ENCODE measurements around the gene NEK7. TPM values are rescaled to one million over a fixed set of nuclear protein-coding genes. Genes with fewer than 3 reads are reported as not detected.

NEK7 gene
- total RNA-seq, 4 donors from 2014 or later: 123 to 219 (median 141) TPM

DNA sequence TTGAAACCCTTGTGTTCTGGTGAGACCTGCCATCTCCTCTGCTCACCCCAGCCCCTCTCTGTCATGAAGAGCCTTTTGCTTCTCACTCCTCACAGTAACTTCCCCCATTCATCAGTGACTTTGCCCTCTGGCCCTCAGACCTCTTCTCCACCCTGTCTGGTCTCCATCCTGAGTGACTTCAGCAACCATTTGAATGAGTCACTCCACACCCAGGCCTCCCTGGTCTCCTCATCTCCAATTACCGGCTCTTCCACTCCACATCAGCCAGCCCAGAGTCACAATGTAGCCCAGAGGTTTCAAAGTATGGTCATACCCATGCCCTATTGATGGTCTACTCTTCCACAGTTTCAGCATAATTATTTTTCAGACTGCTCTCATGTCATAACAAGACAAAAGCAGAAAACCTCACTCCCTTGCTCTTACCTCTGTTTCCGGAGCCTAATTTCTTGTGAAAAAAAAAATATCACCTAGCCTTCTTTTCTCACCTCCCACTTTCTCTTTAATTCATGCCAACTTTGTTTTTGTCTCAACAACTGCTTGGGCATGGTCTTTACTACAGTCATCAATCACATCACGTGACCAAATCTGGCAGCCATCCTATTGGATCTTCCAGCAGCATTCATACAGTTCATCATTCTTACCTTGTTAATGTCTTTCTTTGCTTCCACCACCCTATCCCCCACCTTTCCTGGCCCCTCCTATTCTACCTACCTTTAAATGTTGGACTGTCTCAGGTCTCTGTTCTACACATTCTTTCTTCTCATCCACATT, 35.6 kb upstream of the NEK7 start:
- Histone ChIP-seq H3K27me3 (no peaks in the 10 kb centered on the region), H3K36me3 (no peaks in the 10 kb centered on the region), H3K4me1 (peaks cover 0 to 14% (median 0%) of the 10 kb centered on the region in 4 donors), H3K9me3 (no peaks in the 10 kb centered on the region), H3K4me3 (no peak overlapping the region), H3K27ac (no peak overlapping the region)
- TF ChIP-seq EP300 (IDR thresholded peaks at IDR 0.05) (no peak), POLR2A (IDR thresholded peaks at IDR 0.05) (no peak)
- TF ChIP-seq, protein P1, sequence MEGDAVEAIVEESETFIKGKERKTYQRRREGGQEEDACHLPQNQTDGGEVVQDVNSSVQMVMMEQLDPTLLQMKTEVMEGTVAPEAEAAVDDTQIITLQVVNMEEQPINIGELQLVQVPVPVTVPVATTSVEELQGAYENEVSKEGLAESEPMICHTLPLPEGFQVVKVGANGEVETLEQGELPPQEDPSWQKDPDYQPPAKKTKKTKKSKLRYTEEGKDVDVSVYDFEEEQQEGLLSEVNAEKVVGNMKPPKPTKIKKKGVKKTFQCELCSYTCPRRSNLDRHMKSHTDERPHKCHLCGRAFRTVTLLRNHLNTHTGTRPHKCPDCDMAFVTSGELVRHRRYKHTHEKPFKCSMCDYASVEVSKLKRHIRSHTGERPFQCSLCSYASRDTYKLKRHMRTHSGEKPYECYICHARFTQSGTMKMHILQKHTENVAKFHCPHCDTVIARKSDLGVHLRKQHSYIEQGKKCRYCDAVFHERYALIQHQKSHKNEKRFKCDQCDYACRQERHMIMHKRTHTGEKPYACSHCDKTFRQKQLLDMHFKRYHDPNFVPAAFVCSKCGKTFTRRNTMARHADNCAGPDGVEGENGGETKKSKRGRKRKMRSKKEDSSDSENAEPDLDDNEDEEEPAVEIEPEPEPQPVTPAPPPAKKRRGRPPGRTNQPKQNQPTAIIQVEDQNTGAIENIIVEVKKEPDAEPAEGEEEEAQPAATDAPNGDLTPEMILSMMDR (IDR thresholded peaks at IDR 0.05): no peak
- DNase-seq (ENCODE audit: low spot score in 2 of 2): no peak
- WGBS, 2 donors: 87 to 89% methylated on average over 3 of the region's 3 CpGs

DNA sequence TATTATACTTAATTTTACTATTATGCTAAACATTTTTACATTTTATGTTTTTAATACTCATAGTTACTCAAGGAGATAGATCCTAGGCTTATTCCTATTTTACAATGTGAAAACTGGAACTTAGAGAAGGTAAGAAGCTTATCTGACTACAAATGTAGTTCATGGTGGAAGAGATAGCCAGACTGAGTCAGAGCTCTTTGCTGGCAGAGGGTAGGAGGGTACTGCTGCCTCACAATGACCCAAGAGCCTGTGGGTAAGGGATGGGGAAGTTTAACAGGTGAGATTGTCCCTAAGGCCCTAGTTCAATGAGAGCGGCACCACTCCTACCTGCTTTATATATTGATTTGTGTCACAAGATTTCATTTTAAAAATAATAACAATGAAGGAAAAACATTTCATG, 34.1 kb upstream of the NEK7 start:
- H3K4me1 ChIP-seq: peaks cover 0 to 16% (median 0%) of the 10 kb centered on the region in 4 donors
- H3K27ac ChIP-seq: no peak overlapping the region
- TF ChIP-seq, protein P1 (IDR thresholded peaks at IDR 0.05): no peak
- TF ChIP-seq EP300 (IDR thresholded peaks at IDR 0.05): no peak
- TF ChIP-seq POLR2A (IDR thresholded peaks at IDR 0.05): no peak
- H3K36me3 ChIP-seq: no peaks in the 10 kb centered on the region
- H3K27me3 ChIP-seq: no peaks in the 10 kb centered on the region
- H3K9me3 ChIP-seq: no peaks in the 10 kb centered on the region
- DNase-seq (ENCODE audit: low spot score in 2 of 2): no peak
- no peak overlapping the region for H3K4me3 ChIP-seq
- 94 to 97% methylated on average over 1 of the region's 1 CpG for WGBS, 2 donors

DNA sequence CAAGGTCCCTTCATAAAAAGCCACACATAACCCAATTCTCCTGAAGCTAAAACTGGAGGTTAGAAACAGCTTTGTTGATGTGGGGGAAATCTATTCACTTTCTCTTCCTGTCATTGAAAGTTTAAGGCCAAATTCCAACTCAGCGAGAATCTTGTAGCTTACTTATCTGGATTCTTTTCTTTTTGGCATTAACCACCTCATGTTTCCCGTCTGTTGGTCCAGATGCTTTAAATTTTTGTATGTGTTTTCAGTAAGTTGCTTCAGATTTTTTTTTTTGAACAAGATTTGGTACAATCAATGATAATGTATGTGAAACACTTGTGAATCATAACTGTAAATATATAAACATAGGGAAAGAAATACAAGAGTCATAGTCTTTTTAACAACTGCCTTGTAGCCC, 33.7 kb upstream of the NEK7 start:
- Histone ChIP-seq H3K4me3 (no peak overlapping the region), H3K36me3 (no peaks in the 10 kb centered on the region), H3K27ac (no peak overlapping the region), H3K4me1 (peaks cover 0 to 12% (median 0%) of the 10 kb centered on the region in 4 donors), H3K27me3 (no peaks in the 10 kb centered on the region), H3K9me3 (no peaks in the 10 kb centered on the region)
- WGBS, 2 donors: 39 to 45% methylated on average over 2 of the region's 2 CpGs
- no peak for DNase-seq (ENCODE audit: low spot score in 2 of 2)
- TF ChIP-seq, protein P1 (IDR thresholded peaks at IDR 0.05): no peak
- TF ChIP-seq POLR2A (IDR thresholded peaks at IDR 0.05): no peak
- TF ChIP-seq EP300 (IDR thresholded peaks at IDR 0.05): no peak

DNA sequence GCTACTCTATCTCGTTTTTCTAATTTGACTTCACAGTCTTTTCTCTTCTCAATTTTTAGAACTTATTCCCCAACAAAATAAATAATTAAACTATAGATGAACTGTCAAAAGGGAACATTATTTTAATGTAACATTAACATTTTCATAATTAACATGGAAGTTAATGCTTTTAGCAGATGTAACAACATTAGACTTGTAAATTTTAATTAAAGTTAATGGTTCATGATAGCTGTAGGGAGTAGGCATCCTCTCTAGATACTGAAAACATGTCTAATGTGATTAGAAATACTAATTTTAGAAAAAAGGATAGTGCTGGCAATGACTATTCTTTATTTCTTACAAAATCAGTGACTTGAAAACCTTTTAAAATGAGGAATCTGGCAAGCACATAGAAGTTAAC, 32.1 kb upstream of the NEK7 start:
- H3K4me3 ChIP-seq: no peak overlapping the region
- no peaks in the 10 kb centered on the region for H3K36me3 ChIP-seq
- DNase-seq (ENCODE audit: low spot score in 2 of 2): no peak
- TF ChIP-seq, protein P1 (IDR thresholded peaks at IDR 0.05): no peak
- TF ChIP-seq POLR2A (IDR thresholded peaks at IDR 0.05) (no peak), EP300 (IDR thresholded peaks at IDR 0.05) (no peak)
- H3K27me3 ChIP-seq: no peaks in the 10 kb centered on the region
- H3K9me3 ChIP-seq: no peaks in the 10 kb centered on the region
- peaks cover 0 to 8% (median 0%) of the 10 kb centered on the region in 4 donors for H3K4me1 ChIP-seq
- WGBS, 2 donors: 82 to 88% methylated on average over 1 of the region's 1 CpG
- no peak overlapping the region for H3K27ac ChIP-seq

DNA sequence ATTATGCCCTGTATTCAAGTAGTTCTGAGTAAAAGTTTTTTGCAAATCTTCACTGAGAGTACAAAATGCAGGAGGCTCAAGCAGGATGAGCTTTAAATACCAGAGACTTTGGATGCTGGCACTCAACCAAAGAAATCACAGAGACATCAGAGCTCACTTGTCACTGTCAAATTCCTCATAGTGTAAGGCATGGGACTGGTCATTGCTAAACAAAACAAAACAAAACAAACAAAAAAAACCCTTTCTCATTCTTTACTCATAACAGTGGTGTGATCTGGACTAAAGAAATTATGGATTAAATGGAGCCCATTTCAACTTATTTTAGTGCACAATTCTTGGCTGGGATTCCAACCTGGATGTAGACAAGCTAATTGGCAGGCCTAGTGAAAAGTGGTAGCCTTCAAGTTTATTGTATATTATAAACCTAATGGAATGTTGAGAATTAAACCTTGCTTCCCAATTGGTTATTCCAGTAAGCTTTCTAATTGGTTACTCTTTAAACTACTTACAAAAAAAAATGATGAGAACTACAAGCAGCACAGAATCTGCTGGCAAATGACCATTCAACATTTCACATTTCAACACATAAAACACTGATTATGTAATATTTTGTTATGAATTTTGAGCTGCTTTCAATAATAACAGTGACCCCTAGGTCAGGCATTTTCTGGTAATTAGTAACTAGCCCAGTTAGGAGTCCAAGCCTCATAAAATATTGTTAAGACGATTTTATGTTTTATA, 30.6 kb upstream of the NEK7 start:
- Histone ChIP-seq H3K36me3 (no peaks in the 10 kb centered on the region), H3K27ac (no peak overlapping the region), H3K4me1 (peaks cover 0 to 8% (median 0%) of the 10 kb centered on the region in 4 donors), H3K4me3 (no peak overlapping the region), H3K9me3 (no peaks in the 10 kb centered on the region), H3K27me3 (no peaks in the 10 kb centered on the region)
- TF ChIP-seq, protein P1 (IDR thresholded peaks at IDR 0.05): no peak
- TF ChIP-seq EP300 (IDR thresholded peaks at IDR 0.05) (no peak), POLR2A (IDR thresholded peaks at IDR 0.05) (no peak)
- DNase-seq (ENCODE audit: low spot score in 2 of 2): no peak
- WGBS, 2 donors: 14 to 24% methylated on average over 1 of the region's 1 CpG

Measured in tibial nerve (tissue), 4 donors.